ENCODE results near the gene TAAR6.
"Not testable (repeated sequence)": the region's sequence is repeated elsewhere in the genome, so short reads cannot be mapped to it uniquely, and the experiment has no call there.

DNA sequence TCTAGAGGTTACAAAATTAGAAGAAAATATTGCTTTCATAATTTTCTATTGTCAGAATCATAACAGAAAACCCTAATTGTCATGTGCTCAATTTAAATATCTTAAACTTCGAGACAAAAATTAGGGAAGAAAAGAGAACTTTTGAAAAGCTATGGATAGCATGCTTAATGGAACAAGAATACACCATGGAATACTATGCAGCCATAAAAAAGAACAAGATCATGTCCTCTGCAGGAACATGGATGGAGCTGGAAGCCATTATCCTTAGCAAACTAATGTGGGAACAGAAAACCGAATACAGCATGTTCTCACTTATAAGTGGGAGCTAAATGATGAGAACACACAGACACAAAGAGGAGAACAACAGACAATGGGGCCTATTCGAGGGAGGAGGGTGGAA lies 10.0 kb upstream of the TAAR6 start:
- TF ChIP-seq, protein P1, sequence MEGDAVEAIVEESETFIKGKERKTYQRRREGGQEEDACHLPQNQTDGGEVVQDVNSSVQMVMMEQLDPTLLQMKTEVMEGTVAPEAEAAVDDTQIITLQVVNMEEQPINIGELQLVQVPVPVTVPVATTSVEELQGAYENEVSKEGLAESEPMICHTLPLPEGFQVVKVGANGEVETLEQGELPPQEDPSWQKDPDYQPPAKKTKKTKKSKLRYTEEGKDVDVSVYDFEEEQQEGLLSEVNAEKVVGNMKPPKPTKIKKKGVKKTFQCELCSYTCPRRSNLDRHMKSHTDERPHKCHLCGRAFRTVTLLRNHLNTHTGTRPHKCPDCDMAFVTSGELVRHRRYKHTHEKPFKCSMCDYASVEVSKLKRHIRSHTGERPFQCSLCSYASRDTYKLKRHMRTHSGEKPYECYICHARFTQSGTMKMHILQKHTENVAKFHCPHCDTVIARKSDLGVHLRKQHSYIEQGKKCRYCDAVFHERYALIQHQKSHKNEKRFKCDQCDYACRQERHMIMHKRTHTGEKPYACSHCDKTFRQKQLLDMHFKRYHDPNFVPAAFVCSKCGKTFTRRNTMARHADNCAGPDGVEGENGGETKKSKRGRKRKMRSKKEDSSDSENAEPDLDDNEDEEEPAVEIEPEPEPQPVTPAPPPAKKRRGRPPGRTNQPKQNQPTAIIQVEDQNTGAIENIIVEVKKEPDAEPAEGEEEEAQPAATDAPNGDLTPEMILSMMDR (IDR thresholded peaks at IDR 0.05) = not testable (repeated sequence)
- TF ChIP-seq, protein P2, sequence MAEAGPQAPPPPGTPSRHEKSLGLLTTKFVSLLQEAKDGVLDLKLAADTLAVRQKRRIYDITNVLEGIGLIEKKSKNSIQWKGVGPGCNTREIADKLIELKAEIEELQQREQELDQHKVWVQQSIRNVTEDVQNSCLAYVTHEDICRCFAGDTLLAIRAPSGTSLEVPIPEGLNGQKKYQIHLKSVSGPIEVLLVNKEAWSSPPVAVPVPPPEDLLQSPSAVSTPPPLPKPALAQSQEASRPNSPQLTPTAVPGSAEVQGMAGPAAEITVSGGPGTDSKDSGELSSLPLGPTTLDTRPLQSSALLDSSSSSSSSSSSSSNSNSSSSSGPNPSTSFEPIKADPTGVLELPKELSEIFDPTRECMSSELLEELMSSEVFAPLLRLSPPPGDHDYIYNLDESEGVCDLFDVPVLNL (CRISPR knock-in tag; IDR thresholded peaks at IDR 0.05; ENCODE audit: borderline replicate concordance, low read depth) = not testable (repeated sequence)
- TF ChIP-seq, protein P3, sequence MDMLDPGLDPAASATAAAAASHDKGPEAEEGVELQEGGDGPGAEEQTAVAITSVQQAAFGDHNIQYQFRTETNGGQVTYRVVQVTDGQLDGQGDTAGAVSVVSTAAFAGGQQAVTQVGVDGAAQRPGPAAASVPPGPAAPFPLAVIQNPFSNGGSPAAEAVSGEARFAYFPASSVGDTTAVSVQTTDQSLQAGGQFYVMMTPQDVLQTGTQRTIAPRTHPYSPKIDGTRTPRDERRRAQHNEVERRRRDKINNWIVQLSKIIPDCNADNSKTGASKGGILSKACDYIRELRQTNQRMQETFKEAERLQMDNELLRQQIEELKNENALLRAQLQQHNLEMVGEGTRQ (CRISPR knock-in tag; IDR thresholded peaks at IDR 0.05) = not testable (repeated sequence)
- TF ChIP-seq, protein P4, sequence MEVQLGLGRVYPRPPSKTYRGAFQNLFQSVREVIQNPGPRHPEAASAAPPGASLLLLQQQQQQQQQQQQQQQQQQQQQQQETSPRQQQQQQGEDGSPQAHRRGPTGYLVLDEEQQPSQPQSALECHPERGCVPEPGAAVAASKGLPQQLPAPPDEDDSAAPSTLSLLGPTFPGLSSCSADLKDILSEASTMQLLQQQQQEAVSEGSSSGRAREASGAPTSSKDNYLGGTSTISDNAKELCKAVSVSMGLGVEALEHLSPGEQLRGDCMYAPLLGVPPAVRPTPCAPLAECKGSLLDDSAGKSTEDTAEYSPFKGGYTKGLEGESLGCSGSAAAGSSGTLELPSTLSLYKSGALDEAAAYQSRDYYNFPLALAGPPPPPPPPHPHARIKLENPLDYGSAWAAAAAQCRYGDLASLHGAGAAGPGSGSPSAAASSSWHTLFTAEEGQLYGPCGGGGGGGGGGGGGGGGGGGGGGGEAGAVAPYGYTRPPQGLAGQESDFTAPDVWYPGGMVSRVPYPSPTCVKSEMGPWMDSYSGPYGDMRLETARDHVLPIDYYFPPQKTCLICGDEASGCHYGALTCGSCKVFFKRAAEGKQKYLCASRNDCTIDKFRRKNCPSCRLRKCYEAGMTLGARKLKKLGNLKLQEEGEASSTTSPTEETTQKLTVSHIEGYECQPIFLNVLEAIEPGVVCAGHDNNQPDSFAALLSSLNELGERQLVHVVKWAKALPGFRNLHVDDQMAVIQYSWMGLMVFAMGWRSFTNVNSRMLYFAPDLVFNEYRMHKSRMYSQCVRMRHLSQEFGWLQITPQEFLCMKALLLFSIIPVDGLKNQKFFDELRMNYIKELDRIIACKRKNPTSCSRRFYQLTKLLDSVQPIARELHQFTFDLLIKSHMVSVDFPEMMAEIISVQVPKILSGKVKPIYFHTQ (CRISPR knock-in tag; IDR thresholded peaks at IDR 0.05) = not testable (repeated sequence)
- not testable (repeated sequence) for TF ChIP-seq NR3C1 (CRISPR knock-in tag; conservative IDR thresholded peaks at IDR 0.05; ENCODE audit: low read depth); TP53 (CRISPR knock-in tag; IDR thresholded peaks at IDR 0.05); MXD4 (CRISPR knock-in tag; IDR thresholded peaks at IDR 0.05; ENCODE audit: borderline replicate concordance); ESRRA (CRISPR knock-in tag; IDR thresholded peaks at IDR 0.05; ENCODE audit: borderline replicate concordance); ELF4 (CRISPR knock-in tag; IDR thresholded peaks at IDR 0.05; ENCODE audit: low read depth); TEAD4 (CRISPR knock-in tag; IDR thresholded peaks at IDR 0.05)
- TF ChIP-seq, protein P5, sequence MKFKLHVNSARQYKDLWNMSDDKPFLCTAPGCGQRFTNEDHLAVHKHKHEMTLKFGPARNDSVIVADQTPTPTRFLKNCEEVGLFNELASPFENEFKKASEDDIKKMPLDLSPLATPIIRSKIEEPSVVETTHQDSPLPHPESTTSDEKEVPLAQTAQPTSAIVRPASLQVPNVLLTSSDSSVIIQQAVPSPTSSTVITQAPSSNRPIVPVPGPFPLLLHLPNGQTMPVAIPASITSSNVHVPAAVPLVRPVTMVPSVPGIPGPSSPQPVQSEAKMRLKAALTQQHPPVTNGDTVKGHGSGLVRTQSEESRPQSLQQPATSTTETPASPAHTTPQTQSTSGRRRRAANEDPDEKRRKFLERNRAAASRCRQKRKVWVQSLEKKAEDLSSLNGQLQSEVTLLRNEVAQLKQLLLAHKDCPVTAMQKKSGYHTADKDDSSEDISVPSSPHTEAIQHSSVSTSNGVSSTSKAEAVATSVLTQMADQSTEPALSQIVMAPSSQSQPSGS (CRISPR knock-in tag; IDR thresholded peaks at IDR 0.05; ENCODE audit: borderline replicate concordance, low read depth) = not testable (repeated sequence)
- TF ChIP-seq, protein P6, sequence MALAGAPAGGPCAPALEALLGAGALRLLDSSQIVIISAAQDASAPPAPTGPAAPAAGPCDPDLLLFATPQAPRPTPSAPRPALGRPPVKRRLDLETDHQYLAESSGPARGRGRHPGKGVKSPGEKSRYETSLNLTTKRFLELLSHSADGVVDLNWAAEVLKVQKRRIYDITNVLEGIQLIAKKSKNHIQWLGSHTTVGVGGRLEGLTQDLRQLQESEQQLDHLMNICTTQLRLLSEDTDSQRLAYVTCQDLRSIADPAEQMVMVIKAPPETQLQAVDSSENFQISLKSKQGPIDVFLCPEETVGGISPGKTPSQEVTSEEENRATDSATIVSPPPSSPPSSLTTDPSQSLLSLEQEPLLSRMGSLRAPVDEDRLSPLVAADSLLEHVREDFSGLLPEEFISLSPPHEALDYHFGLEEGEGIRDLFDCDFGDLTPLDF (CRISPR knock-in tag; IDR thresholded peaks at IDR 0.05) = not testable (repeated sequence)

Data from WTC11 (cell line).